GM19240 (cell line): ENCODE data around the gene YIPF5.

Experiments
- DNase-seq: peaks from one replicate; pipeline ENCODE4 v3.0.0; 2011; ENCODE audit warnings: low spot score; ENCODE audit not compliant: insufficient read length

YIPF5 gene

GRCh38 chr5:144125163-144125726 is 45.2 kb downstream of the YIPF5 start:
- no peak for DNase-seq

GRCh38 chr5:144122641-144123040 is 47.8 kb downstream of the YIPF5 start:
- no peak for DNase-seq

- DNase-seq: no peak
Measured at GRCh38 chr5:144122081-144122480, 48.4 kb downstream of the YIPF5 start.

- DNase-seq: no peak
Measured at GRCh38 chr5:144121577-144121976, 48.9 kb downstream of the YIPF5 start.

- no peak for DNase-seq
Measured at GRCh38 chr5:144120661-144121180, 49.7 kb downstream of the YIPF5 start.

- DNase-seq: no peak
Measured at GRCh38 chr5:144117412-144117811, 53.0 kb downstream of the YIPF5 start.

GRCh38 chr5:144114571-144114970 is 55.9 kb downstream of the YIPF5 start:
- no peak for DNase-seq
